ENCODE results near the gene ZNG1F.
"Not testable (repeated sequence)": the region's sequence is repeated elsewhere in the genome, so short reads cannot be mapped to it uniquely, and the experiment has no call there.

The ZNG1F gene

GRCh38 chr9:41189217-41189616 is at the start of gene ZNG1F:
Gene ZNG1F, minus strand, starts transcription at chr9:41189317. Its CDS starts 59 bp downstream, at chr9:41189258.
- DNase-seq (ENCODE audit: extremely low read depth in 1 of 2, low read depth in 1 of 2): not testable (repeated sequence)

- DNase-seq (ENCODE audit: extremely low read depth in 1 of 2, low read depth in 1 of 2): not testable (repeated sequence)
Observed at GRCh38 chr9:41237110-41237749, 48.1 kb upstream of the ZNG1F start.

- DNase-seq (ENCODE audit: extremely low read depth in 1 of 2, low read depth in 1 of 2): not testable (repeated sequence)
Observed at GRCh38 chr9:41236486-41237109, 47.5 kb upstream of the ZNG1F start.

GRCh38 chr9:41234811-41235805 is 46.0 kb upstream of the ZNG1F start:
- DNase-seq (ENCODE audit: extremely low read depth in 1 of 2, low read depth in 1 of 2): peak; percentile 25

GRCh38 chr9:41234221-41234620 is 45.1 kb upstream of the ZNG1F start:
- not testable (repeated sequence) for DNase-seq (ENCODE audit: extremely low read depth in 1 of 2, low read depth in 1 of 2)

- DNase-seq (ENCODE audit: extremely low read depth in 1 of 2, low read depth in 1 of 2): not testable (repeated sequence)
Observed at GRCh38 chr9:41232326-41232725, 43.2 kb upstream of the ZNG1F start.

GRCh38 chr9:41230418-41230817 is 41.3 kb upstream of the ZNG1F start:
- not testable (repeated sequence) for DNase-seq (ENCODE audit: extremely low read depth in 1 of 2, low read depth in 1 of 2)

- DNase-seq (ENCODE audit: extremely low read depth in 1 of 2, low read depth in 1 of 2): no peak
Observed at GRCh38 chr9:41229408-41230401, 40.6 kb upstream of the ZNG1F start.

- not testable (repeated sequence) for DNase-seq (ENCODE audit: extremely low read depth in 1 of 2, low read depth in 1 of 2)
Observed at GRCh38 chr9:41219831-41220230, 30.7 kb upstream of the ZNG1F start.

- not testable (repeated sequence) for DNase-seq (ENCODE audit: extremely low read depth in 1 of 2, low read depth in 1 of 2)
Observed at GRCh38 chr9:41188439-41188838, 678 bp downstream of the ZNG1F start.

- not testable (repeated sequence) for DNase-seq (ENCODE audit: extremely low read depth in 1 of 2, low read depth in 1 of 2)
Observed at GRCh38 chr9:41174994-41175393, 14.1 kb downstream of the ZNG1F start.

GRCh38 chr9:41150116-41150515 is 39.0 kb downstream of the ZNG1F start:
- not testable (repeated sequence) for DNase-seq (ENCODE audit: extremely low read depth in 1 of 2, low read depth in 1 of 2)

GRCh38 chr9:41141878-41142277 is 47.2 kb downstream of the ZNG1F start:
- DNase-seq (ENCODE audit: extremely low read depth in 1 of 2, low read depth in 1 of 2): not testable (repeated sequence)

- DNase-seq (ENCODE audit: extremely low read depth in 1 of 2, low read depth in 1 of 2): not testable (repeated sequence)
Observed at GRCh38 chr9:41128581-41128980, 60.5 kb downstream of the ZNG1F start, which contains the start of gene FOXD4L6. Gene FOXD4L6, minus strand, starts transcription at chr9:41128681. Its CDS starts 298 bp downstream, at chr9:41128383.

GRCh38 chr9:41126746-41127446 is 62.2 kb downstream of the ZNG1F start:
- not testable (repeated sequence) for DNase-seq (ENCODE audit: extremely low read depth in 1 of 2, low read depth in 1 of 2)

- DNase-seq (ENCODE audit: extremely low read depth in 1 of 2, low read depth in 1 of 2): not testable (repeated sequence)
Observed at GRCh38 chr9:41125936-41126335, 63.2 kb downstream of the ZNG1F start.

- DNase-seq (ENCODE audit: extremely low read depth in 1 of 2, low read depth in 1 of 2): not testable (repeated sequence)
Observed at GRCh38 chr9:41125109-41125658, 63.9 kb downstream of the ZNG1F start.

GRCh38 chr9:41124250-41125108 is 64.6 kb downstream of the ZNG1F start:
- not testable (repeated sequence) for DNase-seq (ENCODE audit: extremely low read depth in 1 of 2, low read depth in 1 of 2)

All from activated CD8-positive, alpha-beta memory T cell treated with anti-CD3 and anti-CD28 coated beads for 1 hour (primary cell).